ENCODE measurements around the gene TEK.

The TEK gene

DNA sequence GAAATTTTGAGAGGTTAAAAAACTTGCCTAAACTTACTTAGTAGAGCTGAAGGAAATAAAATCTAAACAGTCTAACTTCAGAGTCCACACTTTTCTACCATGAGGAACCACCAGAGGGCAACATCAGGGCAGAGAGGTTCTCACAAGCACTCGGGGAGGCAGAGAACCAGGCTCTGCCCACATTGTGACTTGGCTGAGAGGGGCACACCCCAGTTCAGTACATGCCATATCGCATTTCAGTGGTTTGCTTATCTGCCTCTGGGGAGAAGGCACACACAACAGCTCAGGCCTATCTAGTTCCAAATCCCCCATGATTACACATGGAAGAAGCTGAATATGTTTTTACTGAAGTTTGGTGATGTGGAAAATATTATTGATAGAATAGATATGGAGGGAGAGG, 138.7 kb downstream of the TEK start:
- DNase-seq: peak; percentile 16

- no peak for DNase-seq
These were observed 139.7 kb downstream of the TEK start for GRCh38 chr9:27248702-27249101.

GRCh38 chr9:27258662-27259061, 149.6 kb downstream of the TEK start:
- DNase-seq: no peak

- DNase-seq: no peak
These were observed 151.9 kb downstream of the TEK start for GRCh38 chr9:27260789-27261516.

GRCh38 chr9:27261517-27262211, 152.6 kb downstream of the TEK start:
- peak; percentile 8 for DNase-seq

GRCh38 chr9:27272103-27272502, 163.1 kb downstream of the TEK start:
- DNase-seq: no peak

GRCh38 chr9:27273186-27273585, 164.2 kb downstream of the TEK start:
- no peak for DNase-seq

DNA sequence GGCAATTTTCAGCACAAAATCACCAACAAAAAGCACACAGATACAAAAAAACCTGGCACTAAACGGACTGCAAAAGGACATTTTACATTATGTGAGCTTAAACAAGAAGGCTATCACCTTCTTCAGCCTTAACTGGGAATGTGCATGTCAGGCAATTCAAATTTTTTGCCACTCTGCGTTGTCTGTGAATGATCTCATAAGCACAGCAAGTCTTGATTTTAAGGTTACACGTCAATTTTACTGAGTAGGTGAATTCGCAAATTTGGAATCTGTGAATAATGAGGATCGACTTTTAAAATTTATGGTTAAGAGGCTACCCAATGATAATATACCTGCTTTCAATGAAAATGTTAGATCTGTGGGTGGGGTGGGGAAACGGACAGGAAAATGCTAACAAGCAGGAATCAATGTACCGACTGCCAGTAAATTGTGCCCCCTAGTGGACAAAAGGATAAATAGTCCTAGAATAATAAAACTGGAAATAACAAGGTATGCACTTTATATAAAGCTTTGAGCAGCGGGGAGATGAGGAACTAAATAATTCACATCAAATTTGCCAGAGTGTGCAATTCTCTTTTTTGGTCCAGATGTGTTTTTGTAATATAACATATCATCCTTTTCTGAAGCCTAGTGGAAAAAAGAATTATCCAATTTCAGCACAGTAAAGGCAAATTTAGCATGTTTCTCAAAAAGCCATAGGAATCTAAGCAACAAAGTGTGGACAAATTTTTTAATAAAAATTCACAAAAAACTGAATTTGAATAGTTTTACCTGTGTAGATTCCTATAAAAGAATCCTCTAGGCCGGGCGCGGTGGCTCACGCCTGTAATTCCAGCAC, 167.4 kb downstream of the TEK start:
- DNase-seq: peak; percentile 55

GRCh38 chr9:27278374-27278773, 169.3 kb downstream of the TEK start:
- no peak for DNase-seq

- no peak for DNase-seq
These were observed 170.6 kb downstream of the TEK start for GRCh38 chr9:27279611-27280010.

All from fibroblast of skin of abdomen (primary cell).